Suprapubic skin (tissue), 4 donors: ENCODE measurements around the gene CXXC4. TPM values are rescaled to one million over a fixed set of nuclear protein-coding genes. Genes with fewer than 3 reads are reported as not detected.

ENCODE experiments used
- DNase-seq, 2 donors: peaks; one replicate each; pipeline ENCODE4 v3.0.0-alpha.2; 2019; ENCODE audit warnings: low spot score in 2 of 2
- H3K27ac ChIP-seq: fragments of 200-600 bp; sonication (generic); one replicate; pipeline ENCODE4 v1.5.1; 2019
- H3K27me3 ChIP-seq: fragments of 200-600 bp; sonication (generic); one replicate; pipeline ENCODE4 v1.5.1; 2019
- H3K36me3 ChIP-seq: fragments of 200-600 bp; sonication (generic); one replicate; pipeline ENCODE4 v1.5.1; 2019
- H3K4me1 ChIP-seq: fragments of 200-600 bp; sonication (generic); one replicate; pipeline ENCODE4 v1.5.1; 2019
- H3K4me3 ChIP-seq: fragments of 200-600 bp; sonication (generic); one replicate; pipeline ENCODE4 v1.5.1; 2019; ENCODE audit warnings: mild to moderate bottlenecking
- H3K9me3 ChIP-seq: fragments of 200-600 bp; sonication (generic); one replicate; pipeline ENCODE4 v1.5.1; 2019
- EP300 ChIP-seq: sonication (generic); formaldehyde crosslinking; IDR thresholded peaks from one replicate; pipeline ENCODE4 v1.6.1; 2017; ENCODE audit warnings: antibody characterized with exemption
- POLR2A ChIP-seq, 2 donors: fragments of 450-650 bp; IDR thresholded peaks; one replicate each; pipeline ENCODE4 v1.6.1; 2017; ENCODE audit warnings: antibody characterized with exemption in 2 of 2, mild to moderate bottlenecking in 2 of 2, moderate library complexity in 2 of 2
- POLR2AphosphoS5 ChIP-seq, 3 donors: sonication (generic); formaldehyde crosslinking; IDR thresholded peaks; one replicate each; pipeline ENCODE4 v1.6.1; 2017; ENCODE audit warnings: antibody characterized with exemption in 3 of 3
- WGBS: methylation state at CpG from one replicate; pipeline ENCODE4 v1.1.5; 2018; 5-methylcytosine and 5-hydroxymethylcytosine counted together
- total RNA-seq, 4 donors: library from RNA; depleted of rRNA; stranded (reverse); fragments of >200 nt; gene quantifications; one replicate each; pipeline ENCODE4 v1.1.0, GENCODE V29; 2016
- TF ChIP-seq, protein P1 (sequence below), 2 donors: fragments of 200-600 bp in 1 of 2; fragments of 450-650 bp in 1 of 2; sonication (generic) in 1 of 2; IDR thresholded peaks; one replicate each; pipeline ENCODE4 v1.5.1; 2016 to 2019; ENCODE audit warnings: antibody characterized with exemption in 2 of 2, mild to moderate bottlenecking in 1 of 2, moderate library complexity in 1 of 2

CXXC4 gene
- total RNA-seq, 4 donors from 2014 or later, result 0.45 to 1.3 (median 0.66) TPM

DNA sequence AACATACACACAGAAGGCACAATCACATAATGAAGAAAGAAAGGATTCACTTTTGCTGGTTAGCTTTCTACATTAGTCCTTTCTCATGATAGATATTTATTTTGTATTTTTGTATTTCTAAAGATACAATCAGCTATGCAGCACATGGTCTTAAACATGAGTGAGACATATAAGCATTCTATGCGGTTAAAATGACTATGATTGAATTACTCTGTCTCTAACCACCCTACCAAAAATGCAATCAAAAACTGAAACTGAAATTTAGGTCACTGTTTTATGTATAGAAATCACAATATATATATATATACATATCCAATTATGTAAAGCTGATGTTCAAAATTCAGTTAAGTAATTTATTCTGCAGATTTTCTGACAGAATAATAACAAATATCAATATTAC, 21.9 kb downstream of the CXXC4 start:
- Histone ChIP-seq H3K9me3 (no peaks in the 10 kb centered on the region), H3K4me3 (no peak overlapping the region), H3K4me1 (no peaks in the 10 kb centered on the region), H3K27ac (no peak overlapping the region), H3K36me3 (no peaks in the 10 kb centered on the region), H3K27me3 (no peaks in the 10 kb centered on the region)
- DNase-seq, result no peak
- TF ChIP-seq, protein P1, sequence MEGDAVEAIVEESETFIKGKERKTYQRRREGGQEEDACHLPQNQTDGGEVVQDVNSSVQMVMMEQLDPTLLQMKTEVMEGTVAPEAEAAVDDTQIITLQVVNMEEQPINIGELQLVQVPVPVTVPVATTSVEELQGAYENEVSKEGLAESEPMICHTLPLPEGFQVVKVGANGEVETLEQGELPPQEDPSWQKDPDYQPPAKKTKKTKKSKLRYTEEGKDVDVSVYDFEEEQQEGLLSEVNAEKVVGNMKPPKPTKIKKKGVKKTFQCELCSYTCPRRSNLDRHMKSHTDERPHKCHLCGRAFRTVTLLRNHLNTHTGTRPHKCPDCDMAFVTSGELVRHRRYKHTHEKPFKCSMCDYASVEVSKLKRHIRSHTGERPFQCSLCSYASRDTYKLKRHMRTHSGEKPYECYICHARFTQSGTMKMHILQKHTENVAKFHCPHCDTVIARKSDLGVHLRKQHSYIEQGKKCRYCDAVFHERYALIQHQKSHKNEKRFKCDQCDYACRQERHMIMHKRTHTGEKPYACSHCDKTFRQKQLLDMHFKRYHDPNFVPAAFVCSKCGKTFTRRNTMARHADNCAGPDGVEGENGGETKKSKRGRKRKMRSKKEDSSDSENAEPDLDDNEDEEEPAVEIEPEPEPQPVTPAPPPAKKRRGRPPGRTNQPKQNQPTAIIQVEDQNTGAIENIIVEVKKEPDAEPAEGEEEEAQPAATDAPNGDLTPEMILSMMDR (IDR thresholded peaks at IDR 0.05), result no peak
- TF ChIP-seq POLR2AphosphoS5 (IDR thresholded peaks at IDR 0.05), result no peak
- TF ChIP-seq EP300, result no peak
- no peak for TF ChIP-seq POLR2A (IDR thresholded peaks at IDR 0.05)
- 88% methylated on average over 1 of the region's 1 CpG for WGBS

DNA sequence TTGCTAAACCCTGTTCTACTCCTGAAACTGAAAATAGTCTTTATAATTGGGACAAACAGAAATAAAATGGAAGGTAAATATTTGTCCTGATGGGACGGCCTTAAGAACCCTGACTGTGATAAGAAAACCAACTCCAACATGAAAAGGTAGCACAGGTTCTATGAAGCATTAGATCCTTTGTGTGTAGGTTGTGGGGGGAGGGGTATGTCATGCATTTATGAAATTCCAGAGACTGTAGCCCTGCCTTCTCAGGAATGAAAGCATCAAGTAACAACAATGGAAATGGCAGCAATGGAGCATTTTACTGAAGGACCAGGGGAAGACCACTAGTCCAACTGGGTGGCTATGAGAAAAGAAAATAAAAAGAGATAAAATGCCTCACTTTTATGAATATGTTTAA, 23.9 kb downstream of the CXXC4 start:
- Histone ChIP-seq H3K27ac (no peak overlapping the region), H3K27me3 (no peaks in the 10 kb centered on the region), H3K9me3 (no peaks in the 10 kb centered on the region), H3K4me3 (no peak overlapping the region), H3K4me1 (no peaks in the 10 kb centered on the region), H3K36me3 (no peaks in the 10 kb centered on the region)
- DNase-seq, result no peak
- WGBS, result 84% methylated on average over 1 of the region's 1 CpG
- TF ChIP-seq POLR2AphosphoS5 (IDR thresholded peaks at IDR 0.05), result no peak
- TF ChIP-seq EP300, result no peak
- no peak for TF ChIP-seq POLR2A (IDR thresholded peaks at IDR 0.05)
- TF ChIP-seq, protein P1 (IDR thresholded peaks at IDR 0.05), result no peak

DNA sequence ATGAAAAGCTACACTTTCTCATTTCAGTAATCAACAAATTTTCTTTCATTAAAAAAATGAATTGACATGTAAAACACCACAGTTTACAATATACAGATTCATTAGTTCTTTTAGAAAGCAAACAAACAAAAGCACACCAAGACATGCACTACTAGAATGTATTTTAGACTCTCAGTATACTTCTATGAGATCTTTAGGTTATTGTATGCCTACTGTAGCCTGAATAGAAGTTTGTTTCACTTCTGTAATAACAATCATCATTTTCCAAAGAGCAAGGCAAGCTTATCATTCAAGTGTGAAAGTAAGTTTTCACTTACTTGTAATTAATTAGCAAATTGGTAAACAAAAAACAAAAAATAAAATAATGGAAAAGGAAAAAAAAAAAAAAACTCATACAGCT, 24.9 kb downstream of the CXXC4 start:
- DNase-seq, result no peak
- no peak overlapping the region for H3K4me3 ChIP-seq
- H3K4me1 ChIP-seq, result no peaks in the 10 kb centered on the region
- no peaks in the 10 kb centered on the region for H3K9me3 ChIP-seq
- no peaks in the 10 kb centered on the region for H3K36me3 ChIP-seq
- TF ChIP-seq POLR2AphosphoS5 (IDR thresholded peaks at IDR 0.05), result no peak
- TF ChIP-seq, protein P1 (IDR thresholded peaks at IDR 0.05), result no peak
- no peak for TF ChIP-seq POLR2A (IDR thresholded peaks at IDR 0.05)
- TF ChIP-seq EP300, result no peak
- no peak overlapping the region for H3K27ac ChIP-seq
- H3K27me3 ChIP-seq, result no peaks in the 10 kb centered on the region

GRCh38 chr4:104465619-104466018, 29.1 kb downstream of the CXXC4 start:
- no peaks in the 10 kb centered on the region for H3K27me3 ChIP-seq
- no peak overlapping the region for H3K27ac ChIP-seq
- H3K4me1 ChIP-seq, result no peaks in the 10 kb centered on the region
- no peaks in the 10 kb centered on the region for H3K9me3 ChIP-seq
- WGBS, result 95% methylated on average over 5 of the region's 5 CpGs
- no peaks in the 10 kb centered on the region for H3K36me3 ChIP-seq
- TF ChIP-seq, protein P1 (IDR thresholded peaks at IDR 0.05), result no peak
- TF ChIP-seq POLR2A (IDR thresholded peaks at IDR 0.05) (no peak), EP300 (no peak), POLR2AphosphoS5 (IDR thresholded peaks at IDR 0.05) (no peak)
- no peak for DNase-seq
- no peak overlapping the region for H3K4me3 ChIP-seq

- H3K4me3 ChIP-seq, result no peak overlapping the region
- H3K4me1 ChIP-seq, result no peaks in the 10 kb centered on the region
- TF ChIP-seq EP300, result no peak
- no peak for TF ChIP-seq POLR2A (IDR thresholded peaks at IDR 0.05)
- TF ChIP-seq, protein P1 (IDR thresholded peaks at IDR 0.05), result no peak
- no peak for TF ChIP-seq POLR2AphosphoS5 (IDR thresholded peaks at IDR 0.05)
- no peaks in the 10 kb centered on the region for H3K36me3 ChIP-seq
- no peaks in the 10 kb centered on the region for H3K9me3 ChIP-seq
- H3K27ac ChIP-seq, result no peak overlapping the region
- no peak for DNase-seq
- 65% methylated on average over 1 of the region's 1 CpG for WGBS
- no peaks in the 10 kb centered on the region for H3K27me3 ChIP-seq
Measured at GRCh38 chr4:104465201-104465600, 29.5 kb downstream of the CXXC4 start.
